ENCODE results near the gene EIF3A.

DNA sequence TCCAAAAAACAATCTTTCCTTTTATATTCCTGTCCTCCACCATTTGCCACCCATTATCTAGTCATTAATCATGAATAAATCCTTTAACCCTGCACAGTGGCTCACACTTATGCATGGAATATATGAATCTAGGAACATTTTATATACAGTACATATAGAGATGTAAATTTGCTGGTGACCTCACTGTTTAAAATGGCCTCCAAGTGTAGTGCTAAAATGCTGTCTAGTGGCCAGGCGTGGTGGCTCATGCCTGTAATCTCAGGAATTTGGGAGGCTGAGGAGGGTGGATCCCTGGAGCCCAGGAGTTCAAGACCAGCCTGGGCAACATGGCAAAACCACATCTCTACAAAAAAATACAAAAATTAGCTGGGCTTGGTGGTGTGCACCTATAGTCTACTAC lies 41.5 kb downstream of the EIF3A start:
- TF ChIP-seq, protein P1, sequence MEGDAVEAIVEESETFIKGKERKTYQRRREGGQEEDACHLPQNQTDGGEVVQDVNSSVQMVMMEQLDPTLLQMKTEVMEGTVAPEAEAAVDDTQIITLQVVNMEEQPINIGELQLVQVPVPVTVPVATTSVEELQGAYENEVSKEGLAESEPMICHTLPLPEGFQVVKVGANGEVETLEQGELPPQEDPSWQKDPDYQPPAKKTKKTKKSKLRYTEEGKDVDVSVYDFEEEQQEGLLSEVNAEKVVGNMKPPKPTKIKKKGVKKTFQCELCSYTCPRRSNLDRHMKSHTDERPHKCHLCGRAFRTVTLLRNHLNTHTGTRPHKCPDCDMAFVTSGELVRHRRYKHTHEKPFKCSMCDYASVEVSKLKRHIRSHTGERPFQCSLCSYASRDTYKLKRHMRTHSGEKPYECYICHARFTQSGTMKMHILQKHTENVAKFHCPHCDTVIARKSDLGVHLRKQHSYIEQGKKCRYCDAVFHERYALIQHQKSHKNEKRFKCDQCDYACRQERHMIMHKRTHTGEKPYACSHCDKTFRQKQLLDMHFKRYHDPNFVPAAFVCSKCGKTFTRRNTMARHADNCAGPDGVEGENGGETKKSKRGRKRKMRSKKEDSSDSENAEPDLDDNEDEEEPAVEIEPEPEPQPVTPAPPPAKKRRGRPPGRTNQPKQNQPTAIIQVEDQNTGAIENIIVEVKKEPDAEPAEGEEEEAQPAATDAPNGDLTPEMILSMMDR (IDR thresholded peaks at IDR 0.05; ENCODE audit: insufficient read depth, low read length, poor library complexity, severe bottlenecking), result no peak
- no peak for TF ChIP-seq EZH2phosphoT487 (conservative IDR thresholded peaks at IDR 0.05; ENCODE audit: low read length)
